GM20431 (cell line): Measurements from ENCODE around the gene SF3B2.
"Not testable (repeated sequence)": the region's sequence is repeated elsewhere in the genome, so short reads cannot be mapped to it uniquely, and the experiment has no call there.

Experiments used
- in situ Hi-C: fragments of 300-500 bp; cut with MseI, MboI; formaldehyde crosslinking; loops from one replicate; pipeline ENCODE4 v1.15.0; 2020; ENCODE audit warnings: low sequenced_read_pairs; ENCODE audit not compliant: unreplicated experiment

The SF3B2 gene

DNA sequence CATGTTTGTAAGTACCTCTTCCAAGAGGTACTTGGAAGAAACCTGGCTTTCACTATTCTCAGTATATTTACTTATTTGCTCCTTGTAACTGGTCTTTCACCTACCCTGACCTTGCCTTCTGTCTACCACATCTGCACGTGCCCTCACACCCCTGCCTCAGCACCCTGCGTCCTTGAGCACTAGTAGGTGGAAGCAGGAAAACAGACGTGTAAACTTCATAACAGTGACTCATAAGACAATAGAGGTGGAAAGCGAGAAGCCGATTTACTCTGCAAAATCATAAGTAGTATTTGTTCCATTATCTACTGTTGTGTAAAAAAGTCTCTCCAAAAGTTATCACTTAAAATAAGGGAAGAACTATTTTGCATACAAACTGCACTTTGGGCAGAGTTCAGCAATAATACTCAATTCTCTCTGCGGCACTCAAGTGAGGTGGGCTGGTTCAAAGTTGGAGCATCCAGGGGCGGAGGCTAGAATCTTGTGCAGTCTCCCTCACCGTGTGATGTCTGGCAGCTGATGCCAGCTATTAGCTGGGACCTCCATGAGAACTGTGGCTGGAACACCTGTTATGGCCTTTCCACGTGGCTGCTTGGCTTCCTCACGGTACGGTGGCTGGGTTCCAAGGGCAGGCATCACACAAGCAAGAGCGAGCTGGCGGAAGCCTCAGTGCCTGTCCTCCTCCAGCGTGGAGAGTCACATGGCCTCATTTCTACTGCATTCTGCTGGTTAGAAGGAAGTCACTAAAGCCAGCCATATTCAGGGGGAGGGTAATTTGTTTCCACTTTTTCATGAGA is 48.3 kb downstream of the SF3B2 start:
- in situ Hi-C loops: no loop called here

DNA sequence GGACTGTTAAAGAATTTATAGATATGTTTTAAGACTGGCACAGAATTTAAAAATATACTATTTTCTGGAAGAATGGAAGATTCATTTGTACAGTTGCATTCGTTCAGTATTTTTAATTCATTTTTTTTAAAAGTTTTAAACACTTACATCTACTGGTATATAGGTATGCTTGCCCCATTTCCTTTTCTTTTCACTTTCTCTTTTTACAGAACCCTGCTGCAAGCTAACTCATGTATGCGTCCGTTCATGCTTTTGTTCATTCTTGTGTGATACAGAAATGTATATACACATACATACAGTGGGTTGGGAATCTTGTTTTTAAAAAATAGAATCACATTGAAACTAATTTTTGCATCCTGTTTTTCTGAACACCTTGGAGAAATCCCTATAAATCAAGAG is 48.9 kb downstream of the SF3B2 start:
- in situ Hi-C loops: no loop called here

DNA sequence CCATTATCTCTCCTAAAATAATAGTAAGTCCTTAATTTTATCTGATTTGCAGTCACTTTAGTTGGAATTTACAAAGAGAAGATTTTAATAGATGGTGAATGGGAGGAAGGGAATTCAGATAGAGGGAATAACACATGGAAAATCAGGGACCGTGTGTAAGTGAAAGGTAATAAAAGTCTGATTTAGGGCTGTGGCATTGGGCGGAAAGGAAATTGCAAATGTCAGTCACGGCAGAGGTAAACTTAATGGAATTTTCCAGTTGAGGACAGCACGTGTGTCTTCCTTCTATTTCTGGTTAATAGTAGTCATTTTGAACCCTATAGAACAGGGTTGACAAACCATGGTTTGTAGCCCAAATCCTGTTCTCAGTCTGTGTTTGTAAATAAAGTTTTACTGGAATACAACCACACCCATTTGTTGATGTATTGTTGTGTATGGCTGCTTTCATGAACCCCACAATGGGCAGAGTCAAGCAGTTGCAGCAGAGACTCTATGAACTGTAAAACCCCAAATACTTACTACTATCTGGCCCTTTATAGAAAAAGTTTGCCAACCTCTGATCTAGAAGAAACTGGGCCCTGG is 52.0 kb downstream of the SF3B2 start:
- in situ Hi-C loops: no loop called here

GRCh38 chr11:66106786-66107599 is 54.8 kb downstream of the SF3B2 start:
- in situ Hi-C loops: no loop called here

- in situ Hi-C loops: no loop called here
These were observed 55.7 kb downstream of the SF3B2 start for GRCh38 chr11:66107600-66108510.

- in situ Hi-C loops: no loop called here
These were observed 57.1 kb downstream of the SF3B2 start for GRCh38 chr11:66109294-66109693.

- in situ Hi-C loops: no loop called here
These were observed 59.0 kb downstream of the SF3B2 start for GRCh38 chr11:66111158-66111557.

- in situ Hi-C loops: no loop called here
These were observed 59.9 kb downstream of the SF3B2 start for GRCh38 chr11:66112041-66112491.

- in situ Hi-C loops: no loop called here
These were observed 60.7 kb downstream of the SF3B2 start for GRCh38 chr11:66112601-66113499.

- in situ Hi-C loops: not testable (repeated sequence)
These were observed 62.8 kb downstream of the SF3B2 start for GRCh38 chr11:66114957-66115356.

DNA sequence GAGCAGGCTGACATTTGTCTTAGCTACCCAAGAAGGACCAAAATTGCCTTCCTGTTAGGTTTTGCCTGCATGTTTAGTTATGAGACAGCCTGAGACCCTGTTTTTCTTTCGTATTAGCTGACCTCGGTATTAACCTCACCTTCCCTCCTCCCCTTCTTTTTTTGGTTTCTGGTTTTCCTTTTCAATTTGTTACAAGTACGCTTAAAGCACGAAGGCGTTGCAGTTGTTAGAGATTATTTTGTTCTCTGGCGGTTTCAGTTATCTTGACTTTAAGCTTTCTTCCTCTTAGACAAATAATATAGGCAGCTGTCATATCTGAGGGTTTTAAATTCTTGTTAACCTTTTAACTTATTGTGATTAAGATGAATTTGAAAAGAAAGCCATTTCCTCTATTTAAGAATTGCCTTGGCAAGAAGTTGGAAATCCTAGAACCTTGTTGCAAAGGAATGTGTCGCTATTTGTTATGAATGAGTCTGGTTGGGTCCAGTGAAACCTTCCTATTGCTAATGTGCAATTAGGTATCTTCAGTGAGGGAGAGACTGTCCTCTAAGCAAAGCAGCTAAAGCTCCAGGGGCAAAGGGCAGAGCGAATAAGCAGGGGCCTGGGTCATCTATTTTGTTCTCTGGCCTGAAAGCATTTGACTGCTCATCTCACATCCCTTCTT is 63.6 kb downstream of the SF3B2 start:
- in situ Hi-C loops: no loop called here

DNA sequence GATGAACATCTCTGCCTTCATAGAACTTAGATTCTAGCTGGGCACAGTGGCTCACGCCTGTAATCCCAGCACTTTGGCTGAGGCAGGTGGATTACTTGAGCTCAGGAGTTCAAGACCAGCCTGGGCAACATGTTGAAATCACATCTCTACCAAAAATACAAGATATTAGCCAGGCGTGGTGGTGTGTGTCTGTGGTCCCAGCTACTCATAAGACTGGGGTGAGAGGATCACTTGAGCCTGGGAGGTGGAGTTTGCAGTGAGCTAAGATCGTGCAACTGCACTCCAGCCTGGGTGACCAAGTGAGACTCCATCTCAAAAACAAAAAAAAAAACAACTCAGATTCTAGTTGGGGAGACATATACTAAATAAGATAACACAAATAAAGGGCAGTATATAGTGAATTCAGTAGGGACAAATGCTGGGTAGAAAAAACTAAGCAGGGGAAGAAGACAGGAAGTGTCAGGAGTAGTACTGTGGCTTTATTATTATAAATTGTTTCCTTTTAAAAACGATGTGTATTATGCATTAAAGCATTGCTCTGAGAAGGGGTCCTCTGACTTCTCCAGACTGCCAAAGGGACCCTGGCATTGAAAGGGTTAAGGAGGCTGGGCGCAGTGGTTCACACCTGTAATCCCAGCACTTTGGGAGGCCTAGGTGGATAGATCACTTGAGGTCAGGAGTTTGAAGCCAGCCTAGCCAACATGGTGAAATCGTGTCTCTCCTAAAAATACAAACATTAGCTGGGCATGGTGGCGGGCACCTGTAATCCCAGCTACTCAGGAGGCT is 64.6 kb downstream of the SF3B2 start:
- in situ Hi-C loops: no loop called here

GRCh38 chr11:66118847-66119246 is 66.7 kb downstream of the SF3B2 start:
- in situ Hi-C loops: no loop called here
